ENCODE measurements around the gene C9orf153.

C9orf153 gene

GRCh38 chr9:86275962-86276361, 16.5 kb upstream of the C9orf153 start:
- in situ Hi-C loops (cut with HindIII; ENCODE audit: low pct_ligation_motif_present, low pct_unique_long_range_greater_than_20kb, low sequenced_read_pairs), result no loop called here
- DNase-seq, result peak; percentile 5

- DNase-seq, result no peak
- in situ Hi-C loops (cut with HindIII; ENCODE audit: low pct_ligation_motif_present, low pct_unique_long_range_greater_than_20kb, low sequenced_read_pairs), result no loop called here
Measured at GRCh38 chr9:86274821-86275643, 15.6 kb upstream of the C9orf153 start.

- in situ Hi-C loops (cut with HindIII; ENCODE audit: low pct_ligation_motif_present, low pct_unique_long_range_greater_than_20kb, low sequenced_read_pairs), result no loop called here
- no peak for DNase-seq
Measured at GRCh38 chr9:86272221-86272620, 12.8 kb upstream of the C9orf153 start.

- DNase-seq, result no peak
- in situ Hi-C loops (cut with HindIII; ENCODE audit: low pct_ligation_motif_present, low pct_unique_long_range_greater_than_20kb, low sequenced_read_pairs), result no loop called here
Measured at GRCh38 chr9:86263876-86264275, 4.4 kb upstream of the C9orf153 start.

- no peak for DNase-seq
- in situ Hi-C loops (cut with HindIII; ENCODE audit: low pct_ligation_motif_present, low pct_unique_long_range_greater_than_20kb, low sequenced_read_pairs), result no loop called here
Measured at GRCh38 chr9:86262492-86262891, 3.0 kb upstream of the C9orf153 start.

GRCh38 chr9:86257391-86257790, 2.1 kb downstream of the C9orf153 start:
- in situ Hi-C loops (cut with HindIII; ENCODE audit: low pct_ligation_motif_present, low pct_unique_long_range_greater_than_20kb, low sequenced_read_pairs), result no loop called here
- no peak for DNase-seq

GRCh38 chr9:86256653-86257052, 2.8 kb downstream of the C9orf153 start:
- in situ Hi-C loops (cut with HindIII; ENCODE audit: low pct_ligation_motif_present, low pct_unique_long_range_greater_than_20kb, low sequenced_read_pairs), result no loop called here
- no peak for DNase-seq

GRCh38 chr9:86253577-86253976, 5.9 kb downstream of the C9orf153 start:
- DNase-seq, result no peak
- in situ Hi-C loops (cut with HindIII; ENCODE audit: low pct_ligation_motif_present, low pct_unique_long_range_greater_than_20kb, low sequenced_read_pairs), result no loop called here

GRCh38 chr9:86252870-86253269, 6.6 kb downstream of the C9orf153 start:
- DNase-seq, result no peak
- in situ Hi-C loops (cut with HindIII; ENCODE audit: low pct_ligation_motif_present, low pct_unique_long_range_greater_than_20kb, low sequenced_read_pairs), result no loop called here

GRCh38 chr9:86250123-86250522, 9.3 kb downstream of the C9orf153 start:
- in situ Hi-C loops (cut with HindIII; ENCODE audit: low pct_ligation_motif_present, low pct_unique_long_range_greater_than_20kb, low sequenced_read_pairs), result no loop called here
- DNase-seq, result no peak

GRCh38 chr9:86248746-86249145, 10.7 kb downstream of the C9orf153 start:
- no peak for DNase-seq
- in situ Hi-C loops (cut with HindIII; ENCODE audit: low pct_ligation_motif_present, low pct_unique_long_range_greater_than_20kb, low sequenced_read_pairs), result no loop called here

GRCh38 chr9:86246752-86247161, 12.7 kb downstream of the C9orf153 start:
- in situ Hi-C loops (cut with HindIII; ENCODE audit: low pct_ligation_motif_present, low pct_unique_long_range_greater_than_20kb, low sequenced_read_pairs), result no loop called here
- DNase-seq, result no peak

GRCh38 chr9:86242071-86242470, 17.4 kb downstream of the C9orf153 start:
- no peak for DNase-seq
- in situ Hi-C loops (cut with HindIII; ENCODE audit: low pct_ligation_motif_present, low pct_unique_long_range_greater_than_20kb, low sequenced_read_pairs), result no loop called here

- no peak for DNase-seq
- in situ Hi-C loops (cut with HindIII; ENCODE audit: low pct_ligation_motif_present, low pct_unique_long_range_greater_than_20kb, low sequenced_read_pairs), result no loop called here
Measured at GRCh38 chr9:86241216-86241615, 18.2 kb downstream of the C9orf153 start.

- DNase-seq, result peak; percentile 35
- in situ Hi-C loops (cut with HindIII; ENCODE audit: low pct_ligation_motif_present, low pct_unique_long_range_greater_than_20kb, low sequenced_read_pairs), result no loop called here
Measured at GRCh38 chr9:86238861-86239770, 20.3 kb downstream of the C9orf153 start.

GRCh38 chr9:86230858-86231257, 28.6 kb downstream of the C9orf153 start:
- no peak for DNase-seq
- in situ Hi-C loops (cut with HindIII; ENCODE audit: low pct_ligation_motif_present, low pct_unique_long_range_greater_than_20kb, low sequenced_read_pairs), result no loop called here

GRCh38 chr9:86222667-86223066, 36.8 kb downstream of the C9orf153 start:
- no peak for DNase-seq

GRCh38 chr9:86219606-86220005, 39.9 kb downstream of the C9orf153 start:
- DNase-seq, result no peak
- in situ Hi-C loops (cut with HindIII; ENCODE audit: low pct_ligation_motif_present, low pct_unique_long_range_greater_than_20kb, low sequenced_read_pairs), result no loop called here

More at GRCh38 chr9:86222667-86223066, 36.8 kb downstream of the C9orf153 start:
- in situ Hi-C loops (cut with HindIII; ENCODE audit: low pct_ligation_motif_present, low pct_unique_long_range_greater_than_20kb, low sequenced_read_pairs), result no loop called here

GRCh38 chr9:86217076-86217755, 42.2 kb downstream of the C9orf153 start:
- DNase-seq, result no peak
- in situ Hi-C loops (cut with HindIII; ENCODE audit: low pct_ligation_motif_present, low pct_unique_long_range_greater_than_20kb, low sequenced_read_pairs), result no loop called here
